T-helper 2 cell treated with Interferon-gamma antibody and Interleukin-4, amounts not matched to agents 100 ng/mL and 5 ng/mL, for 36 hours (primary cell): ENCODE measurements around the gene ZNF512B. TPM values are rescaled to one million over a fixed set of nuclear protein-coding genes. Genes with fewer than 3 reads are reported as not detected.

Source experiments
- intact Hi-C: fragments of 100-400 bp; cut with micrococcal nuclease; formaldehyde crosslinking; loops from one replicate; pipeline ENCODE4 v1.15.1; 2023
- total RNA-seq: library from RNA; stranded (reverse); gene quantifications from 2 replicates; pipeline ENCODE4 v1.2.3, GENCODE V29; 2022

Gene ZNF512B
- total RNA-seq, 1 donor from 2014 or later, result 26.9 TPM

DNA sequence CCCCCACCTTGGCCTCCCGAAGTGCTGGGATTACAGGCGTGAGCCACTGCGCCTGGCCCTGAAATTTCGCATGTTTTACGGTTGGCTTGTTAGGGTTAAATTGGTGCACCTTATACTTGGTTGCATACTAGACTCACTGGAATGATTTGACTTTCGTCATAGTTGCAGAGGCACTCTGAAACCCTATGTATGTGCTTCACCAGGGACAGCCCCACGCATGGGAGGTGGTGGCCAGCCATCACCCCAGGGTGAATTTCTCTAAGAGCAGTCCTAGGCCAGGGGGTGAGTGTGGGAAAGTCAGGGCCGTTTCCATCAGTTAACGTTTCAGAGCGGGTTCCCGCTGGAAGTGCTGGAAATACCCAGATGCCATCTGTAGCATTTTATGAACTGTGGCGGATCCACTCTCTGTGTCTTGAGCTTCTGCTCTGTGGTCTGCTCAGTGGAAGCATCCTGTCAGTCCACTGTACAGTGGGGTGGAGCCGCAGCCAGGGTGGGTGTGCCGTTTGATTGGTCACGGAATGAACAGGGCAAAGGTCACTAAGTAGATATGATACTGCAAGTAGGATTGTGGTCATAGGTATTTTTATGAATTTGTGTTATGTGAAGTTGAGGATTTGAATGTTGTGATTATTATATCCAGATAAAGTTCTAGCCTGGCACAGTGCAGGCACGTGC is 61.6 kb downstream of the ZNF512B start:
- intact Hi-C loops, result no loop called here

Other genes with a start within 250 kb of the ZNF512B start
- gene LIME1, start 233.3 kb downstream of the ZNF512B start, total RNA-seq, result 185 and 193 TPM in 2 replicates
- 102 and 113 TPM in 2 replicates for gene SLC2A4RG, start 230.2 kb downstream of the ZNF512B start, total RNA-seq
- gene ZBTB46, start 138.7 kb downstream of the ZNF512B start, total RNA-seq, result 0.16 and 0.32 TPM in 2 replicates
- gene ABHD16B, start 108.4 kb downstream of the ZNF512B start, total RNA-seq, result not detected in 2 replicates
- 46.4 and 48.3 TPM in 2 replicates for gene TPD52L2, start 104.7 kb downstream of the ZNF512B start, total RNA-seq
- gene DNAJC5, start 74.8 kb downstream of the ZNF512B start, total RNA-seq, result 50.4 and 53.8 TPM in 2 replicates
- 46.3 and 47.7 TPM in 2 replicates for gene UCKL1, start 13.5 kb downstream of the ZNF512B start, total RNA-seq
- 21.8 TPM in 2 replicates for gene SAMD10, start 9.7 kb upstream of the ZNF512B start, total RNA-seq
- gene PRPF6, start 11.2 kb upstream of the ZNF512B start, total RNA-seq, result 69.3 and 69.4 TPM in 2 replicates
- 4.9 and 5.3 TPM in 2 replicates for gene C20orf204, start 66.3 kb upstream of the ZNF512B start, total RNA-seq
- gene SOX18, start 79.7 kb upstream of the ZNF512B start, total RNA-seq, result 0.68 and 0.75 TPM in 2 replicates
- gene TCEA2, start 93.3 kb upstream of the ZNF512B start, total RNA-seq, result 60.8 and 61.5 TPM in 2 replicates
- 96.3 and 97.6 TPM in 2 replicates for gene RGS19, start 109.6 kb upstream of the ZNF512B start, total RNA-seq
- gene OPRL1, start 110.2 kb upstream of the ZNF512B start, total RNA-seq, result 0.70 and 0.89 TPM in 2 replicates
- 0.34 TPM in 1 of 2 replicates, not detected in the other for gene LKAAEAR1, start 114.5 kb upstream of the ZNF512B start, total RNA-seq
- gene NPBWR2, start 137.6 kb upstream of the ZNF512B start, total RNA-seq, result not detected in 2 replicates
- gene MYT1, start 194.5 kb upstream of the ZNF512B start, total RNA-seq, result not detected in 2 replicates